Activated CD4-positive, alpha-beta T cell treated with anti-CD3 and anti-CD28 coated beads, Interleukin-2, amount 10 ng/mL, durations not matched to agents 7 days and 5 days (primary cell): Measurements from ENCODE around the gene TIMM23. TPM values are rescaled to one million over a fixed set of nuclear protein-coding genes. Genes with fewer than 3 reads are reported as not detected.
"Not testable (repeated sequence)": the region's sequence is repeated elsewhere in the genome, so short reads cannot be mapped to it uniquely, and the experiment has no call there.

Experiments used
- CTCF ChIA-PET: fragments of 350-600 bp; sonication (Branson Sonifier 250); formaldehyde crosslinking; loops from one replicate; lab custom pipeline; 2021; ENCODE audit warnings: antibody characterized with exemption; lab: Charles Lee
- POLR2A ChIA-PET: fragments of 350-600 bp; sonication (Branson Sonifier 250); formaldehyde crosslinking; loops from one replicate; lab custom pipeline; 2021; ENCODE audit warnings: antibody characterized with exemption; lab: Charles Lee
- DNase-seq: peaks from one replicate; pipeline ENCODE4 v3.0.0-alpha.2; 2020
- H3K27ac Mint-ChIP-seq: one replicate; pipeline ENCODE4 v1.8.0; 2021; ENCODE audit warnings: mild to moderate bottlenecking, moderate library complexity, mixed read lengths
- H3K27me3 Mint-ChIP-seq: one replicate; pipeline ENCODE4 v1.8.0; 2021; ENCODE audit warnings: mixed read lengths
- H3K36me3 Mint-ChIP-seq: one replicate; pipeline ENCODE4 v1.8.0; 2021; ENCODE audit warnings: low read depth, mixed read lengths
- H3K4me1 Mint-ChIP-seq: one replicate; pipeline ENCODE4 v1.8.0; 2021; ENCODE audit warnings: mixed read lengths
- H3K4me3 Mint-ChIP-seq: one replicate; pipeline ENCODE4 v1.8.0; 2021; ENCODE audit warnings: mild to moderate bottlenecking, moderate library complexity, mixed read lengths
- H3K9me3 Mint-ChIP-seq: one replicate; pipeline ENCODE4 v1.8.0; 2021; ENCODE audit warnings: mixed read lengths
- total RNA-seq, 2 experiments: library from RNA; stranded (reverse); gene quantifications; one replicate each; pipeline ENCODE4 v1.2.3, GENCODE V29; 2021

Gene TIMM23, protein sequence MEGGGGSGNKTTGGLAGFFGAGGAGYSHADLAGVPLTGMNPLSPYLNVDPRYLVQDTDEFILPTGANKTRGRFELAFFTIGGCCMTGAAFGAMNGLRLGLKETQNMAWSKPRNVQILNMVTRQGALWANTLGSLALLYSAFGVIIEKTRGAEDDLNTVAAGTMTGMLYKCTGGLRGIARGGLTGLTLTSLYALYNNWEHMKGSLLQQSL
- total RNA-seq = 10 to 100 TPM; 49.0 to 54.5 TPM

DNA sequence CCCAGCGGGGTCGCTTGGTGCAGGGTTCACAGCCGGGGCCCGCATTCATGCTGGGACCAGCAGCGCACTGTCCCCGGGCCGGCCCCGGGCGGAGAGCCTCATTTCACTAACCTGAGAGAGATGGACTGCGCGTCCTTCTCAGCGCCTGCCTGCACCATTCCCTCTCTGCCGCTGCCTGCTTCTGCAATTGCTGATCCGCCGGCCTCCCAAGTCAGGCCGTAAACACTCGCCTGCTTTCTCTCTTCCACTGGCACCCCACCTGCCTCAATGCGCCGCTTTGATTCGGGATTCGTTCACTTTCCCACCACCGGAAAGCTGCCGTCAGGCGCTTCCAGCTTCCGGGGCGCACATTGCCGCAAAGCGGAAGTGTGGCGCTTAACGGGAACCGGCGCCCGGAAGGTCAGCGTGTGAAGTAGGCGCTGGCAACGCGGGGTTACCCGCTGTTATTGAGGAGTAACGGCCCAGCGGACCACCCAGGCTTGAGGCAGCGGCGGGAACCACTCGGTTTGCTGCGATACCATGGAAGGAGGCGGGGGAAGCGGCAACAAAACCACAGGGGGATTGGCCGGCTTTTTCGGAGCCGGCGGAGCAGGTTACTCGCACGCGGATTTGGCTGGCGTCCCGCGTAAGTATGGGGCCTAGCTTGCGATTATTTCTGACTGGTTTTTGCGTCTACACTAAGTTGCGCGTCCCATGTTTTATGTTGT lies at the start of gene TIMM23:
TIMM23 (plus strand) TSS at position 384 of the 707 bp plus-strand sequence; CDS start at position 520, 136 bp downstream.
- Mint-ChIP-seq H3K4me3 (peak within 1 kb of the TSS; percentile 94), H3K36me3 (peaks cover 12% of the 10 kb centered on the region), H3K27ac (peak within 1 kb of the TSS; percentile 91), H3K4me1 (peaks cover 37% of the 10 kb centered on the region)
- CTCF ChIA-PET, H3K9me3 Mint-ChIP-seq, H3K27me3 Mint-ChIP-seq, POLR2A ChIA-PET: not testable (repeated sequence)
- peak; percentile 89 for DNase-seq

DNA sequence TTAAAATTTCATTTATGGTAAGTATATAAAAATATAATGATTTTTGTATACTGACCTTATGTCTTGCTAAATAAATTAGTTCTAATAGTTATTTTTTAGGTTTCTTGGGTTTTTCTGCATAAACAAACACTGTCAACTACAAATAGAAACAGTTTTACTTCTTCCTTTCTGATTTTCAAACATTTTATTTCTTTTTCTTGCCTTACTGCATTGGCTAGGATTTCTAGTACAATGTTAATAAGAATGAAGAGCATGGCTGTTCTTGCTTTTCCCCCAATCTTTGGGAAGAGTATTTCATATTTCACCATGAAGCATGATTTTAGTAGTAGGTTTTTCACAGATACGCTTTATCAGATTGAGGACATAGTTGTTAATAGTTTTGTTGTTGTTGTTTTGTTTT lies 45.5 kb upstream of the TIMM23 start:
- CTCF ChIA-PET, H3K27ac Mint-ChIP-seq, H3K4me1 Mint-ChIP-seq, H3K27me3 Mint-ChIP-seq, H3K9me3 Mint-ChIP-seq, H3K36me3 Mint-ChIP-seq, H3K4me3 Mint-ChIP-seq, DNase-seq, POLR2A ChIA-PET: not testable (repeated sequence)

GRCh38 chr10:45931305-45931704 lies 41.0 kb upstream of the TIMM23 start:
- H3K27me3 Mint-ChIP-seq, CTCF ChIA-PET, H3K27ac Mint-ChIP-seq: not testable (repeated sequence)

DNA sequence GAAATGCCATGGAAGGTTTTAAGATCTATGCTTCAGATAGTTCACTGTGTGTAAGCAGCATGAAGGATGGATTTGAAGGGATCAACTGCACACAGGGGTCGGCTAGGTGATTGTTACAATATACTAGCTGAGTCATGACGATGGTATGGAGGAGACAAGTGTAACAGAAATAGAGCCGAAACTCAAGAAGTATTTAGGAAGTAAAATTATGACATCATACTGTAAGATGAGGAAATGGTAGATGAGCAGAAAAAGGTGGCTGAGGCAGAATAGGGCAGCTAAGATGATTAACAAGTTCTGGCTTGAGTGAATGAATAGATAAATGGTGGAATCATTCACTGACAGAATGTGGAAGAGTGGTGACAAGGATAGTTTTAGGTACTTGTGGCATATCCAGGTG lies 37.5 kb upstream of the TIMM23 start:
- not testable (repeated sequence) for H3K4me1 Mint-ChIP-seq, H3K9me3 Mint-ChIP-seq

More at GRCh38 chr10:45931305-45931704, 41.0 kb upstream of the TIMM23 start:
- DNase-seq, H3K9me3 Mint-ChIP-seq, H3K4me3 Mint-ChIP-seq, H3K4me1 Mint-ChIP-seq, POLR2A ChIA-PET: not testable (repeated sequence)
- peaks cover 12% of the 10 kb centered on the region for H3K36me3 Mint-ChIP-seq

DNA sequence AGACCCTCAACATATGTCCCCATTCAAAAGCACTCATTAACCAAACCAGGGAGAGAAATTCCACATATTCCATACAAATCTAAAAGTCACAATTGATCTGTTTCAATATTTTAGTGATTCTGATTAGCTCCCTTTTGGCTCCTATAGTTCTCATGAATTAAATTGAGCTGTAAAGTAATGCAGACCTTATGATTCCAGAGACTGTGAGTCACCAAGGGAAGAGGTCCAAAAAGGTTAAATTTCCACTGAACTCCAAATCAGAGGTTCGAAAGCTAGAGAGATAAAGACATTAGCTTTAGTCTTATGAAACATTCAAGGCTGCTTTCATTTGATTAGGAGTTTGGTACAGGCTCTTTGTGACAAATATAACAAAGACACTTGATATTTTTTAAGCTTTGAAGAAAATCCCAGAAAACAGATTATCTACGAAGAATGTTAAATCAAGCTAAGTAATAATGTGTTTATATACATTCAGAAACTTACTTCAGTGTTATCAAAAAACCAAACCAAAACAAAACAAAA lies 33.1 kb upstream of the TIMM23 start:
- CTCF ChIA-PET, H3K9me3 Mint-ChIP-seq, H3K27ac Mint-ChIP-seq, H3K36me3 Mint-ChIP-seq, DNase-seq, POLR2A ChIA-PET, H3K27me3 Mint-ChIP-seq, H3K4me3 Mint-ChIP-seq, H3K4me1 Mint-ChIP-seq: not testable (repeated sequence)

More for the DNA sequence above, 37.5 kb upstream of the TIMM23 start:
- CTCF ChIA-PET, H3K27ac Mint-ChIP-seq, H3K4me3 Mint-ChIP-seq, POLR2A ChIA-PET, H3K36me3 Mint-ChIP-seq, H3K27me3 Mint-ChIP-seq, DNase-seq: not testable (repeated sequence)

GRCh38 chr10:45941196-45941595 lies 31.1 kb upstream of the TIMM23 start:
- CTCF ChIA-PET, H3K9me3 Mint-ChIP-seq, H3K4me1 Mint-ChIP-seq, H3K36me3 Mint-ChIP-seq, POLR2A ChIA-PET, H3K27ac Mint-ChIP-seq, DNase-seq, H3K27me3 Mint-ChIP-seq, H3K4me3 Mint-ChIP-seq: not testable (repeated sequence)

- H3K36me3 Mint-ChIP-seq, H3K9me3 Mint-ChIP-seq, POLR2A ChIA-PET, H3K4me1 Mint-ChIP-seq, CTCF ChIA-PET, H3K27ac Mint-ChIP-seq, H3K4me3 Mint-ChIP-seq, DNase-seq, H3K27me3 Mint-ChIP-seq: not testable (repeated sequence)
Observed at GRCh38 chr10:45945476-45945875, 26.8 kb upstream of the TIMM23 start.

DNA sequence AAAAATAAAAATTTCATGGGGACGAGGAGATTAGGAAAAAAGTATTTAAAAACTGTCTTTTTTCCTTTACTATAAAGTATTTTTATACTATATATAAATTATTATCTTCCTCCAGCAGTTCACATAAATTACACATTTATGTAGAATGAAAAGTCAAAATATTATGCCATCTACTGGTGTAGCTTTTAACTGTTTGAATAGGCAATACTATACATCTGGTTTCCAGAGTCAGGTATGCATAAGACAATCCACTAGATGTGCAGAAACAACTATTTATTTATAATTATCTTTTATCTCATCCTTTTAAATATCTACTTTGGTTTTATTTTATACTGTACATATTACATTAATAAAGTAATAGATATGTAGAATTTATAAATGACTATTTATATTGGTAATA lies 24.9 kb upstream of the TIMM23 start:
- CTCF ChIA-PET, POLR2A ChIA-PET: not testable (repeated sequence)

GRCh38 chr10:45948801-45949200 lies 23.5 kb upstream of the TIMM23 start:
- CTCF ChIA-PET, DNase-seq, H3K4me3 Mint-ChIP-seq, H3K4me1 Mint-ChIP-seq, H3K27me3 Mint-ChIP-seq, POLR2A ChIA-PET, H3K36me3 Mint-ChIP-seq, H3K9me3 Mint-ChIP-seq, H3K27ac Mint-ChIP-seq: not testable (repeated sequence)

More for the DNA sequence above, 24.9 kb upstream of the TIMM23 start:
- H3K27me3 Mint-ChIP-seq, H3K9me3 Mint-ChIP-seq, DNase-seq, H3K4me1 Mint-ChIP-seq, H3K4me3 Mint-ChIP-seq, H3K27ac Mint-ChIP-seq, H3K36me3 Mint-ChIP-seq: not testable (repeated sequence)

DNA sequence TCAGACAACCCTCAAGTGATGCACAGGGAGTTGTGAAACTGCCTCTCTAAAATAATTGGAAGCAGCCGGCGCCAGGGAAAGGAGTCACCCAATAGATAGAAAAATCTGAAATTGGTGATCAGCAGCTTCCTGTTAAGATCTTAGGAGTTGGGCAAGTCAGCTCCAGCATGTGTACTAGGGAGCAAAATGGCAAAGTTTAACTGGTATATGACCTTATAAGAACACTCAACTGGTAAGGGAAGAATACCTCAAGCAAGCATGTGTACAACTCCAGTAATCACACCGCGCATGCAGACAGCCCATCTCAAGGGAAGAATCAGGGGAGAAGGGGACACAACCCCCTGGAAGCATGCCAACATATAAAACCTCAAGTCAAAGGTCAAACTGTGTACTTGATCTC lies 17.9 kb upstream of the TIMM23 start:
- not testable (repeated sequence) for H3K9me3 Mint-ChIP-seq

GRCh38 chr10:45956634-45957033 lies 15.7 kb upstream of the TIMM23 start:
- H3K27me3 Mint-ChIP-seq, H3K36me3 Mint-ChIP-seq, H3K9me3 Mint-ChIP-seq, H3K4me1 Mint-ChIP-seq, H3K4me3 Mint-ChIP-seq, H3K27ac Mint-ChIP-seq, CTCF ChIA-PET, POLR2A ChIA-PET, DNase-seq: not testable (repeated sequence)

More for the DNA sequence above, 17.9 kb upstream of the TIMM23 start:
- H3K36me3 Mint-ChIP-seq, H3K4me1 Mint-ChIP-seq, H3K4me3 Mint-ChIP-seq, DNase-seq, POLR2A ChIA-PET, H3K27ac Mint-ChIP-seq, CTCF ChIA-PET, H3K27me3 Mint-ChIP-seq: not testable (repeated sequence)

DNA sequence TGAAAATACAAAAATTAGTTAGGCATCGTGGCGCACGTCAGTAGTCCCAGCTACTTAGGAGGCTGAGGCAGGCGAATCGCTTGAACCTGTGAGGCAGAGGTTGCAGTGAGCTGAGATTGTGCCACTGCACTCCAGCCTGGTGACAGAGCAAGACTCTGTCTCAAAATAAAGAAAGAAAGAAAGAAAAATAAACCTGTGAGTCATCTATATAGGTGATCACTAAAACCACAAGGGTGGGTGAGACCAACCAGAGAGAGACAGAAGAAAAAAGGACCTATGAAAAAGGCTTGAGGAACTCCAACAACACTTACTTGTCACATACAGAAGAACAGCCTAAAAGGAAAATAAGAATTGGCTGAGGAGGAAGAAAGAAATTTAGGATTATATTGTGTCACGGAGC lies 14.4 kb upstream of the TIMM23 start:
- H3K36me3 Mint-ChIP-seq, DNase-seq, POLR2A ChIA-PET, H3K9me3 Mint-ChIP-seq, H3K4me3 Mint-ChIP-seq, H3K27me3 Mint-ChIP-seq, CTCF ChIA-PET, H3K4me1 Mint-ChIP-seq: not testable (repeated sequence)
- H3K27ac Mint-ChIP-seq = peak overlapping the region; percentile 60

DNA sequence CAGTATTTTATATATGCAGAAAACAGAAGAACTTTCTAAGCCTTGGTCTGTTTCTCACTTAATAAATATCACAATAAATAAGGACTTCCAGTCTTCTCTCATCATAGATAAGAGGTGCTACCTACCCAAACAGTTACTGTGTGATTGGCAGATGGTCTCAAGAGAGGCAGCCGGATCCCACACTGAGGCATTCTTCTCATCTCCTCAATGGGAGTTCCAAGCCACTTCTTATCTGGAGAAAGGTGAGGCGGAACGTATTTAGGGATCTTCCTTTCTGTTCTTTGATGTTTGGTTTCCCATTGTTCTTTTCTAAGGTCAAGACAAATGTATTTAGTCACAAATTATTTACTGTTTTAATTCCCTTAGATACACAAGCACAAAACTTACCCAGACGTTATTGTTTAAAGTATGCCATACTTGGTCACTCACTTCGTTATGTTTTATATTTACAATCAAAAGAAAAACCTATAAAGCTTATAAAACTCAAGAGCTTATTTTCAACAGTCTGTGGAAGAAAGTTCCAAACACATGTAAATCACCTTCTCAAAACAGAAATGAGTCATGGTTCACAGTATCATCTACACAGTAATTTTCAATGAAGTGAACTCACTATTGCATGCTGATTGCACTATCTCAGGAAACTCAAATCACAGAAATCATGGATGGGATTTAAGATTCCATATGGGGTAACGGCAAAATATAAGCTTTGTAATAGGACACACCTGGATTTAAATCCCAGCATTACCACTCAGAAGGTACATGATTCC lies 9.4 kb upstream of the TIMM23 start:
- H3K9me3 Mint-ChIP-seq, H3K27me3 Mint-ChIP-seq, H3K27ac Mint-ChIP-seq, H3K36me3 Mint-ChIP-seq, CTCF ChIA-PET, H3K4me3 Mint-ChIP-seq, POLR2A ChIA-PET, H3K4me1 Mint-ChIP-seq, DNase-seq: not testable (repeated sequence)
